COLO668 (cell line): ENCODE data around the gene MED10.

Experiments
- DNase-seq: peaks from one replicate; lab custom pipeline; 2025; ENCODE audit not compliant: unreplicated experiment; lab: John Stamatoyannopoulos, UW

MED10 gene

GRCh38 chr5:6353602-6354302, 24.6 kb downstream of the MED10 start:
- DNase-seq: no peak

GRCh38 chr5:6350277-6351090, 27.9 kb downstream of the MED10 start:
- DNase-seq: no peak

DNA sequence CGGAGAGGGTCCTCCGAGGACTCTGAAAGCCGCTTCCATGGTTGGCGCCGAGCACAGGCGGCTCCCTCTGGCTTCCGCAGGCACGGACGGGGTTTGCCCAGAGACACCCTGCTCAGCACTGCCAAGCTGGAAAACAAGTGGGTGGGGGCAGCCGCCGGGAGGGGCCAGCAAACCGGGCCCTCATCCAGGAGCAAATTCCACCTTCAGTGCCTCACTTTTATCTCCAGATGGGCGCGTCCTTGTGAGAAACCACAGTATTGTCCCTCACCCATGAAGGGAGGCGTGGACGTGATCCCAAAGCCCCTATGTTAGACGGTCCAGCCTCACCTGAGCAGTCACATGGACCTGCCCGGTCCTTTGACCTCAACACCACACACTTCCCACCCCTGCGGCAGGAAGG, 29.0 kb downstream of the MED10 start:
- no peak for DNase-seq

DNA sequence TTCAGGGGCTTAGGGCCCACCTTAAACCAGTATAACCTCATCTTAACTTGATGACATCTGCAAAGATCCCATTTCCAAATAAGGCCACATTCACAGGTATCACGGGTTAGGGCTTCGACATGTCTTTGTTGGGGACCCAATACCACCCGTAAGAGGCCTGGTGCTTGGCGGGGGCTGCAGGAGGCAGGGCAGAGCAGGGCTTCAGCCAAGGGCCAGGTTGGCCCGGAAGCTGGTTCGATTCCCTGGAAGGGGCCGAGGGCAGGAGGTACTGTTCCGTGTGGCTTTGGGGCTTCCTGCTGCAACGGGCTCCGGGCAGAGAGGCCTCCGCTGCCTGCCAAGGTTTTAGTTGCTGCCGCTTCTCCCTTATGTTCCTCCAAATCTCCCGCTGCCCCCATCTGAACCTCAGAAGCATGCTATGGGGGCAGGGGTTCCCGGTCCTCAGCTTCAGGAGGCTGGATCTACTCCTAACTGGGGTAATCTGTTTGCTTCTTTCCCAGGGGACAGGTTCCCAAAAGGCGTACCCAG, 29.8 kb downstream of the MED10 start:
- DNase-seq: no peak

GRCh38 chr5:6347673-6348072, 30.7 kb downstream of the MED10 start:
- DNase-seq: no peak

- DNase-seq: no peak
Observed at GRCh38 chr5:6347165-6347564, 31.2 kb downstream of the MED10 start.

- no peak for DNase-seq
Observed at GRCh38 chr5:6344593-6344989, 33.8 kb downstream of the MED10 start.

DNA sequence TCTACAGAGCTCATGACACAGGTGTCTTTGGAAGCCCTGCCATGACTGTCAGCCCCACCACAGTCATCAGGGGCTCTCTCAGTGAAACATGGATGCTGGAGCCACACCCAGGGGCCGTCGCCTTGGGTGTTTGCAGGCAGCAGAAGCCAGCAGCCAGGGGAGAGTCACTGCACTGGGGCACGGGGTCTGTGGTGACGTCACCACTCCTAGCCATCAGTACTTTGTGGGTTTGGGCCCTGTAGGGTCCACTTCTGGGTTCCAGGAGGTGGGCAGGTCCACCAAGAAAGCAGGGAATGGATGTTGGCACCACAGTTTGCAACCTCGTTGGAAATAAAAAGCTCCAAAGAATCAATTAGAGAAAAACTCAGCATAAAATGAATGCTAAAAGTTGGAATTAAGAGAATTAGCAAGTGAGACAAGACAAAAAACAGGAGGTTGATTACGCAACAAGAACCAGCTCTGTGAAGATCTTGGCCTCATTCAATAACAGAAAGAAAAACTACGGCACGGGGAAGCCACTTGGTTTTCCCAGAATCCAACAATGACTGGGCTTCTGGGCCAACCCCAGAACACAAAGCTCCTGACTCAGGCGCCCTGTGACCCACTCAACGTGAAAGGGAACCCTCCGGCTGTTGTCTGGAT, 34.3 kb downstream of the MED10 start:
- no peak for DNase-seq

DNA sequence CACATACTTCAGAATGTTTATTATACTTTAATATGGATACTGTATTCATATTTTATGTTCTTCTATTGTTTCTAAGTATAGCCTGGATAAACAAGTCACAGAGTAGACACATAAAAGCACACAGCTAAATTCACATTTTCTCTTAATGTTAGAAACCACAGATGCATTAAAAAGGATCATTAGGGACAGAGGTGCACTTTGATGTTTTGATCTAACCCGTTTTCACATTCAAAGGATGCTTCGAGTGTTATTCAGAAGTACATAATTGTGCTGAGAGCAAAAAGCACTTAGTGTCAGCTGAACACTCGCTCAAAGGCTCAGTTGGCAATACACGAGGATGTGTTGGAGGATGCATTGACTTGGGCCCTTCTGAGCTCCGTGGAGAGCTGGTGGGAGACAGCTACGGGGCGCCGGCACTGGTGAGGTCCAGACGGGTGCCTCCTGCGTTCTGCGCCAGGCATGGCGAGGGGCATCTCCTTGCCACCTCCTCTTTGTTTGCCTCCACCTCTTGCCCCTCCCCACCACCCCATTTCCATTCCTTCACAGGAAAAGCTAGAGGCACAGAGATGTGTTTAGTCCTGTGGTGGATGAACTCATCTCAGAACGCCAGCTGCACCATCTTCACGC, 35.5 kb downstream of the MED10 start:
- DNase-seq: no peak

- DNase-seq: no peak
Observed at GRCh38 chr5:6340100-6340499, 38.2 kb downstream of the MED10 start.

GRCh38 chr5:6338871-6339270, 39.5 kb downstream of the MED10 start:
- DNase-seq: no peak

DNA sequence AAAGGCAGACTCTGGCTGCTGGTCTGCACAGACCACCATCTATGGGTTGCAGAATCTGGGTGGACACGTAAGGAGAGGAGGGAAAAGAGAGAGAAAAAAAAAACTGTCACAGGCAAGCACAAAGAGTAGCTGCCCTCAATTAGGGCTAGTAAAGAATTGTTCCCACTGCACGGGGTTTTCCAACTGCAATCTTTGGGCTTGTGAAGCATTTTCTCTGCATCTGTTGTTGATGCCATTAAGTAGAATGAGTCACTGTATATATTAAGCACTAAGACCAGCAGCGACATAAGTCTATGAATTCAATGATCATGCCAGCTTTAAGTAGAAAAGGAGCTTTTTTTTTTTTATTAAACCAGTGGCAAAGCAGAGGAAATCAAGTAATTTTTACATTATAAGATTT, 40.2 kb downstream of the MED10 start:
- DNase-seq: no peak

GRCh38 chr5:6333182-6333905, 45.0 kb downstream of the MED10 start:
- DNase-seq: no peak

GRCh38 chr5:6328173-6328572, 50.2 kb downstream of the MED10 start:
- DNase-seq: no peak

GRCh38 chr5:6326776-6327175, 51.6 kb downstream of the MED10 start:
- no peak for DNase-seq

DNA sequence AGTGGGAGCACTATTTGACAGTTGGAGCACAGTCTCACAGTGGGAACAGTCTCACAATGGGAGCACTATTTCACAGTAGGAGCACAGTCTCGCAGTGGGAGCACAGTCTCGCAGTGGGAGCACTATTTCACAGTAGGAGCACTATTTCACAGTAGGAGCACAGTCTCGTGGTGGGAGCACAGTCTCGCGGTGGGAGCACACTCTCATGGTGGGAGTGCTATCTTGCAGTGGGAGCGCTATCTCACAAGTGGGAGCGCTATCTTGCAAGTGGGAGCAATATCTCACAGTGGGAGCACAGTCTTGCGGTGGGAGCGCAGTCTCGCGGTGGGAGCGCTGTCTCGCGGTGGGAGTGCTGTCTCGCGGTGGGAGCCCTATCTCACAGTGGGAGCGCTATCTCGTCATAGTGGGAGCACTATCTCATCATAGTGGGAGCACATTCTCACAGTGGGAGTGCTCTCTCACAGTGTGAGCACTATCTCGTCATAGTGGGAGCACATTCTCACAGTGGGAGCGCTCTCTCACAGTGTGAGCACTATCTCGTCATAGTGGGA, 56.1 kb downstream of the MED10 start:
- DNase-seq: no peak
